Skeletal muscle satellite cell (primary cell): Measurements from ENCODE around the gene TNFSF4.

Source experiments
- H3K27me3 ChIP-seq: 2 replicates; pipeline ENCODE4 v1.7.0; 2013; ENCODE audit warnings: low read length; ENCODE audit not compliant: control insufficient read depth, insufficient read depth
- H3K36me3 ChIP-seq: 2 replicates; pipeline ENCODE4 v1.7.0; 2013; ENCODE audit warnings: mild to moderate bottlenecking, control low read depth, low read length; ENCODE audit not compliant: insufficient read depth
- H3K4me1 ChIP-seq: 2 replicates; pipeline ENCODE4 v1.7.0; 2013; ENCODE audit warnings: low read length; ENCODE audit not compliant: control insufficient read depth, insufficient read depth
- H3K4me2 ChIP-seq: 2 replicates; pipeline ENCODE4 v1.7.0; 2013; ENCODE audit warnings: mild to moderate bottlenecking, low read length
- H3K4me3 ChIP-seq: 2 replicates; pipeline ENCODE4 v1.7.0; 2013; ENCODE audit warnings: low read length
- H3K9ac ChIP-seq: 2 replicates; pipeline ENCODE4 v1.7.0; 2013; ENCODE audit warnings: mild to moderate bottlenecking, low read depth, low read length, moderate library complexity
- H3K9me3 ChIP-seq: replicated peaks from 2 replicates; pipeline ENCODE4 v1.7.0; 2013; ENCODE audit warnings: mild to moderate bottlenecking, control low read depth, low read length

TNFSF4 gene

DNA sequence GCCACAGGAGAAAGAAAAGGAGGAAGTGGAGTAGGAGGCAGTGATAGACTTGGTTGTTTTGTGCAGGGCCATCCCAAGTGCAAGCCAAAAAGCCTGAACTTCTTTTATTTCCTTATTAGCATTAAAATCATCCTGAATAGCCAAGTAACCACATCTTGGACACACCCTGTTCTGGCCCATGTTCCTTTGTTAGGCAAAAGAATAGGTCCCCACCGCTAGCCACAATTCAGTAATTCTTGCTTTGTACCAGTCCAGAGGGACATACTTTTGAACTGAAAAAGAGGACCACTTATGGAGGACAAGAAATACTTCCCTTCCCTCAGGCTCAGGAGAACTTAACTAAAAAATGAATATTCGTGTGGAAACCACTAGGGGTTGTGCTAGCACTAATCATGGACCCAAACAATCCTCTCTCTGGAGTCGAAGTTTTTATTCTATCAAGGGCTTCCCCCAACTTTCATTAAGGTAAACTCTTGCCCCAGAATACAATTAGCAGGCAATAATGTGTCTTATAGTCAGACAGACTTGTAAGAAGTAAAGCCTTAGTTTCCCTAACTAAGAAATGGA is 19.4 kb downstream of the TNFSF4 start:
- H3K9me3 ChIP-seq = no peaks in the 10 kb centered on the region
- no peaks in the 10 kb centered on the region for H3K27me3 ChIP-seq

DNA sequence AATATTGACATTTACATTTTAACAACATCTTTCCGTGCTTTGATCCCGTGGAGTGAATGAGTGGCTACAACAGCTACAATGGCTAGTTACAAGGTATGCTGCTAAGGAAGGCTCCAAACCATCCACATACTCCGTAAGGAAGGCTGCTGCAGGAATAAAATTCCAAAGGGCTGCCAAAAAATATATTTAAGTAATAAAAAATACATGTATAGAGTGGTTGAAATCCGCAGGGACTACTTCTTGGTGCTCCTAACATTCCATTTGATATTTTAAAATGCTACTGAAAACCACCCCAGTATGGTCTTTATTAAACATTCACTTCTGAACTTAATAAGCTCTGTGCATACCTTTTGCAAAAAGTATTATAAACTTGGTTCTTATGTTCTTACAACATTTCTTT is 25.3 kb downstream of the TNFSF4 start:
- Histone ChIP-seq H3K9me3 (no peaks in the 10 kb centered on the region), H3K4me3 (no peak overlapping the region), H3K9ac (no peak overlapping the region), H3K27me3 (no peaks in the 10 kb centered on the region), H3K4me1 (no peaks in the 10 kb centered on the region), H3K4me2 (no peak overlapping the region), H3K36me3 (no peaks in the 10 kb centered on the region)

More for the DNA sequence above, 19.4 kb downstream of the TNFSF4 start:
- H3K4me3 ChIP-seq = no peak overlapping the region
- no peak overlapping the region for H3K9ac ChIP-seq
- H3K36me3 ChIP-seq = no peaks in the 10 kb centered on the region
- peaks cover 18% of the 10 kb centered on the region for H3K4me1 ChIP-seq
- H3K4me2 ChIP-seq = no peak overlapping the region

DNA sequence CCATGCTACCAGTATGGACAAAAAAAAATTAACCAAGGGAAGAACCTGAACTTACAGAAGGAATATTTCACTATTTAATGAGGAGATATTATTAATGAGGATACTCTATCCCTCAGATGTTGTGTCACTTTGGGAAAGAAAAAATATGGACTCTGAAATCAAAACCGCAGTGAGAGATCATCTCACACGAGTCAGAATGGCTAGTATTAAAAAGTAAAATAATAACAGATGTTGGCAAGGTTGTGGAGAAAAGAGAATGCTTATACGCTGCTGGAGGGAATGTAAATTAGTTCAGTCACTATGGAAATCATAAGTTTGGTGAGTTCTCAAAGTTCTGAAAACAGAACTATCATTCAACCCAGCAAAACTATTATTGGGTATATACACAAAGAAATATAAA is 30.9 kb downstream of the TNFSF4 start:
- Histone ChIP-seq H3K9ac (no peak overlapping the region), H3K4me2 (no peak overlapping the region), H3K27me3 (no peaks in the 10 kb centered on the region), H3K9me3 (peaks cover 7% of the 10 kb centered on the region), H3K4me1 (peaks cover 6% of the 10 kb centered on the region), H3K36me3 (no peaks in the 10 kb centered on the region), H3K4me3 (no peak overlapping the region)

DNA sequence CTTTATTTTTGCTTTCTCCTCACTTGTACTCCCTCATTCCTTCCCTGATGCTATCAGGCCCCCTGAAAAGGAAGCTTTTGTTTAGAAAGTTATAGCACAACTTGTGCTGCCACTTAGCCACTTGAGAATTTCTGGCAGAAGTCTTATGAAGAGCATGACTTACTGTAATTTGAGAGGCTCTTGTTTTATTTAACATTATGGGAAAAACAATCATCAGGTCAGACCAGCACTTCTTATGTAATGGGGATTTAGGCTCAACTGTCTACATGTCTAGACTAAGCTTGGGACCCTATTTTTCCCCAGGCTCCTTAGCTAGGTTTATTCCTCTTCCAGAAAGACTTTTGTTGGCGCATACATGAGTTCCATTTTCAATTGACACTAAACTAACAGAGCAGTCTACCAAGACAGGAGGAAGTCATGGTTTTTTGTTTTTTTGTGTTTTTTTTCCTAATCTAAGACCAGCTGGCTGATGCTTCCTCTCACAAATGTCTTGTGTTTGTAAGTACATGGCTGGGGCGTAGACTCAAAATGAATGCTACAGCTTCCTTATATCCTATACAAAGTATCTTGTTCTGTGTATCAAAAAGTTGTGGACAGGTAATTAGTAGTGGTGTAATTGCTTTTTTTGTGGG is 31.5 kb downstream of the TNFSF4 start:
- H3K4me2 ChIP-seq = no peak overlapping the region
- H3K4me1 ChIP-seq = peaks cover 6% of the 10 kb centered on the region
- peaks cover 7% of the 10 kb centered on the region for H3K9me3 ChIP-seq
- no peaks in the 10 kb centered on the region for H3K36me3 ChIP-seq
- no peak overlapping the region for H3K9ac ChIP-seq
- H3K27me3 ChIP-seq = no peaks in the 10 kb centered on the region
- H3K4me3 ChIP-seq = no peak overlapping the region

DNA sequence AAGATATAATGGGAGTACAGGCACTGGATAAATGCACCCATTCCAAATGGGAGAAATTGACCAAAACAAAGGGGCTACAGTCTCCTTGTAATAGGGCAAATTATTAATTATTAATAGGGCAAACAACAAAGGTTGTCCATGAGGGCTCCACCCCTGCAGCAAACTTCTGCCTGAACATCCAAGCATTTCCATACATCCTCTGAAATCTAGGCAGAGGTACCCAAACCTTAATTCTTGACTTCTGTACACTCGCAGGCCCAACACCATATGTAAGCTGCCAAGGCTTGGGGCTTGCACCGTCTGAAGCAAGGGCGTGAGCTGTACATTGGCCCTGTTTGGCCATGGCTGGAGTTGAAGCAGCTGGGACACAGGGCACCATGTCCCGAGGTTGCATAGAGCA is 33.7 kb downstream of the TNFSF4 start:
- H3K27me3 ChIP-seq = no peaks in the 10 kb centered on the region
- H3K4me1 ChIP-seq = peaks cover 6% of the 10 kb centered on the region
- H3K9me3 ChIP-seq = peaks cover 7% of the 10 kb centered on the region
- H3K36me3 ChIP-seq = no peaks in the 10 kb centered on the region
- H3K4me2 ChIP-seq = no peak overlapping the region
- H3K4me3 ChIP-seq = no peak overlapping the region
- no peak overlapping the region for H3K9ac ChIP-seq

DNA sequence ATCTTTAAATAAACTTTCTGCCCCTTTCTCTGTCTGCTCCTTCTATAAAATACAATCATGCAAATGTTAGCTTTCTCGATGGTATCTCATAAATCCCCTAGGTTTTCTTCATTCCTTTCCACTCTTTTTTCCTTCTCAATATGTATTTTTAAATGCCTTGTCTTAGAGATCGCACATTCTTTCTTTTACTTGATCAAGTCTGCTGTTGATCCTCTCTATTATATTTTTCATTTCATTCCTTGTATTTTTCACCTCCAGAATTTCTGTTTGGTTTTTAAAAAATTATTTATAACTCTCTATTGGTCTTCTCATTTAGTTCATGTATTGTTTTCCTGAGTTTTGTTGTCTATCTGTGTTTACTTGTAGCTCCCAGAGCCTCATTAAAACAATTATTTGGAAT is 36.0 kb downstream of the TNFSF4 start:
- Histone ChIP-seq H3K4me3 (no peak overlapping the region), H3K9ac (no peak overlapping the region), H3K4me2 (no peak overlapping the region), H3K36me3 (no peaks in the 10 kb centered on the region), H3K4me1 (peaks cover 6% of the 10 kb centered on the region), H3K27me3 (no peaks in the 10 kb centered on the region), H3K9me3 (peaks cover 7% of the 10 kb centered on the region)

DNA sequence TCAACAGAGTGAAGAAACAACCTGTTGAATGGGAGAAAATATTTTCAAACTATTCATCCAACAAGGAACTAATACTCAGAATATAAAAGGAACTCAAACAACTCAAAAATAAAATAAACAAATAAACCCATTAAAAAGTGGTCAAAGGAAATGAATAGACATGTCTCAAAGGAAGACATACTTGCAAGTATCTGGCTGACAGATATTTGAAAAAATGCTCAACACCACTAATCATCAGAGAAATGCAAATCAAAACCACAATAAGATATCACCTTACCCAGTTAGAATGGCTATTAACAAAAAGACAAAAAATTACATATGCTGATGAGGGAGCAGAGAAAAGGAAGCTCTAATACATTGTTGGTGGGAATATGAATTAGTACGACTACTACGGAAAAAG is 38.2 kb downstream of the TNFSF4 start:
- Histone ChIP-seq H3K36me3 (no peaks in the 10 kb centered on the region), H3K4me1 (no peaks in the 10 kb centered on the region), H3K4me2 (no peak overlapping the region), H3K27me3 (no peaks in the 10 kb centered on the region), H3K9me3 (peaks cover 7% of the 10 kb centered on the region), H3K4me3 (no peak overlapping the region), H3K9ac (no peak overlapping the region)

DNA sequence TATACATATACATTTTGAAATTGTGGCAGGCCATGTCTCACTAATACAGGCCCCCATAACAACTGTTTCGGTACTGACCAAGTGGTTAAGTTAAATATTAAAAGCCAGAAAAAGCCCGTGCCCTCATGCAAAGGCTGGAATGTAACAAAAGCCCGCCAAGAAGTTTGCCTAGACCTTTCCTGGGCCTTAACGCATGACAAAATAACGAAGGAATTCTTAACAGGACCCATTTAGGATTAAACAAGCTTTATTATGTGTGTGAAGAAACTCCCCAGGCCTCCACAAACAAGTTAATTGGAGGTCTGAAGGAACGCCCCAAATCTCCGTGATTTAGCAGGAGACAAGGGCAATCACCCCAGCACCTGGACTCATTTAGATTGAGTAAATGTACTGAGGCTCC is 42.4 kb downstream of the TNFSF4 start:
- H3K9ac ChIP-seq = no peak overlapping the region
- no peak overlapping the region for H3K4me3 ChIP-seq
- no peaks in the 10 kb centered on the region for H3K9me3 ChIP-seq
- H3K27me3 ChIP-seq = no peaks in the 10 kb centered on the region
- H3K36me3 ChIP-seq = no peaks in the 10 kb centered on the region
- peaks cover 14% of the 10 kb centered on the region for H3K4me1 ChIP-seq
- H3K4me2 ChIP-seq = no peak overlapping the region

DNA sequence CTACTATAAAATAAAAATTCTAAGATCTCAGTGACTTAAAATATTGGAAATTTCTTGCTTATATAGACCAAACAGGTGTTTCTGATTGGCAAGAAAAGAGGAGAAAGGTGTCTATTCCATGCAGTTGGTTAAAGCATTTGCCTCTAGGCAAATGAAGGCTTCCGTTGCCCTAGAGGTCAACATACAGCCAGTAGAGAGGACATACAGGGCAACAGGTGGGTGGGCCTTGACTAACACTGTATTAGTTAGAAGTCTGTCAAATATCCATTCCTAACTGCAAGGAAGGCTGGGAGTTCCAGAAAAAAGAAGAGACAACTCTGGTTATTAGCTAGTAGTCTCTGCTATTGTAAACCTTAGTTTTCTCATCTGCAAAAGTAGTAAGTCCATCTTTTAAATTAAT is 43.0 kb downstream of the TNFSF4 start:
- Histone ChIP-seq H3K36me3 (no peaks in the 10 kb centered on the region), H3K4me1 (peaks cover 14% of the 10 kb centered on the region), H3K4me2 (no peak overlapping the region), H3K9me3 (no peaks in the 10 kb centered on the region), H3K4me3 (no peak overlapping the region), H3K27me3 (no peaks in the 10 kb centered on the region), H3K9ac (no peak overlapping the region)

DNA sequence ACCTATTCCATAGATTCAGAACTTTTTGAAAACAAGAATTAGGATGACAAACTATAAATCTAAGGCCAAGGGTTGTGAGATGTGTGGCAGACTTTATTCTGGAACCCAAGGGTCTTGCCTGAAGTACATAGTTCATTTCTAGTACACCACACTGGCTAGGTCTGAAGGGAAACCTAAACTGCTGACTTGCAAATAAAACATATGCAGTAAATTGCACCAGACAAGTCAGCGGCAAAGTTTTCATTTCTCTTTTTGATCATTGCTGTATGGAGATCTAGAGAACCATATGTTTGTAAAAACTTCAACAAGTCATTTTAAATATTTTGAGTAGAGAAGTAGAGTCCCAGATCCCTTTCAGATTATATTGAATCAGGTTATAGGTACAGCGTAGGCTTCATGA is 43.9 kb downstream of the TNFSF4 start:
- Histone ChIP-seq H3K27me3 (no peaks in the 10 kb centered on the region), H3K4me1 (peaks cover 14% of the 10 kb centered on the region), H3K4me2 (no peak overlapping the region), H3K9me3 (no peaks in the 10 kb centered on the region), H3K36me3 (no peaks in the 10 kb centered on the region), H3K9ac (no peak overlapping the region), H3K4me3 (no peak overlapping the region)

DNA sequence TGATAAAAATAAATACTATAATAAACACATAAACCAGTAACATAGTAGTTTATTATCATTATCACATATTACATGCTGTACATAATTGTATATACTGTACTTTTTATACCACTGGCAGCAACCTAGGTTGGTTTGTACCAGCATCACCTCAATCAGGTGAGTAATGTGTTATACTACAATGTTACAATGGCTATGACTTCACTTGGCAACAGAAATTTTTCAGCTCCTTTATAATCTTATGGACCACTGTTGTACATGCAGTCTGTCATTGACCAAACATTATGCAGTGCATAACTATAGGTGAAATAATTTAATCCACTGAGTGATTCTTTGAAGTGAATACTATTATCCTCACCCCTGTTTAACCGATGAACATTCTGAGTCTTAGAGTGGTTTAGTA is 44.5 kb downstream of the TNFSF4 start:
- Histone ChIP-seq H3K27me3 (no peaks in the 10 kb centered on the region), H3K4me3 (no peak overlapping the region), H3K9me3 (no peaks in the 10 kb centered on the region), H3K36me3 (no peaks in the 10 kb centered on the region), H3K4me2 (no peak overlapping the region), H3K9ac (no peak overlapping the region), H3K4me1 (peaks cover 14% of the 10 kb centered on the region)

DNA sequence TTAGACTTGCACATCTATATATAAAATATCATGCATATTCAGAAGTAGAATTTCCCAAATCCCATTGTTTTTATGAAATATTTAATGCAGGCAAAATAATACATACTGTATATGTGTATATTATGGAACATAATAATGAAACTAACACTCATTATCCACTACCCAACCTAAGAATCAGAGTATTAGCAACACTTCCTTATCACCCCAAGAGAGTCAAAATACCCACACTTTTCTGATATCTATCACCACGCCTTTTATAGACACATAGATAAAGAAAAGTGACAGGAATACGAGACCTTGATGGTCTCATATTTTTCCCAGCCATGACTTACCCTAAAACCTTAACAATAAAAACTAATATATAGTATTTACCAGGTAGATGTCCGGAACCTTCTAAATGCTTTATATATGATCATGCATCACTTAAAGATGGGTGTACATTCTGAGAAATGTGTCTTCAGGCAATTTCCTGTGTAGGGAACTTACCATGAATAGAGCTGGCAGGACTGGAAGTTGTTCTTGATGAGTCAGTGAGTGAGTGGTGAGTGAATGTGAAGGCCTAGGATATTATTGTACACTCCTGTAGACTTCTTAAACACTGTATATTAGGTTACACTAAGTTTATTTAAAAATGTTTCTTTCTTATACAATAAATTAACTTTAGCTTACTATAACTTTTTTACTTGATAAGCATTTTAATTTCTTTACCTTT is 45.5 kb downstream of the TNFSF4 start:
- H3K4me1 ChIP-seq = peaks cover 14% of the 10 kb centered on the region
- no peaks in the 10 kb centered on the region for H3K27me3 ChIP-seq
- H3K4me2 ChIP-seq = no peak overlapping the region
- no peak overlapping the region for H3K9ac ChIP-seq
- no peaks in the 10 kb centered on the region for H3K9me3 ChIP-seq
- no peak overlapping the region for H3K4me3 ChIP-seq
- no peaks in the 10 kb centered on the region for H3K36me3 ChIP-seq
